GM18517 (cell line): ENCODE measurements around the gene SYT7.

Experiments
- ATAC-seq: cut with Tn5 transposase; IDR thresholded peaks from one replicate; pipeline ENCODE4 v1.9.1; 2021; ENCODE audit warnings: mild to moderate bottlenecking, moderate library complexity; ENCODE audit not compliant: unreplicated experiment

The SYT7 gene

DNA sequence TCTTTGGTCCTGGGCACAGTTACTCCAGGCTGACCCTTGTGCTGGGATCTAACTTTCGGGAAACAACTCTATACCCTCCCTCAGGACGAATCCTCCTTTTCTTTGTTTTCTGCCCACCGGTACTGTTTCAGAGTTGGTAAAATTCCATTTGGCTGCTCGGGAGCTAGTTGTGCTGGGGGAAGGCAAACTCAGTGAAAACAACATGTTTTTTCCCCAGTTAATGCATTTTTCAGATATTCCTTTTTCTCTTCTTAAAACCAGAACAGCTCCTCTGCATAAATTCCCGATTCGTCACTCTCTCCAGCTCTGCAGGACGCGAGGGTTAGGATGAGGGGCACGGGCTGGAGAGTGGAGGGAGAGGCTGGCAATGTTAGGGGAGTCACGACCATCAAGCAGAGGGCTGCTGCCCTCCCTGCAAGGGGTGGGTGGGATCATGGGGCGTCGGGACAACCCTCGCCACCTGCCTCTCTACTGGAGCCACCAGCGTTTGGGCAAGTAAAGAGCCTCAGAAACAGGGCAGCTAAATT is 41.0 kb downstream of the SYT7 start:
- no peak for ATAC-seq

GRCh38 chr11:61539006-61539405 is 41.9 kb downstream of the SYT7 start:
- ATAC-seq = no peak

DNA sequence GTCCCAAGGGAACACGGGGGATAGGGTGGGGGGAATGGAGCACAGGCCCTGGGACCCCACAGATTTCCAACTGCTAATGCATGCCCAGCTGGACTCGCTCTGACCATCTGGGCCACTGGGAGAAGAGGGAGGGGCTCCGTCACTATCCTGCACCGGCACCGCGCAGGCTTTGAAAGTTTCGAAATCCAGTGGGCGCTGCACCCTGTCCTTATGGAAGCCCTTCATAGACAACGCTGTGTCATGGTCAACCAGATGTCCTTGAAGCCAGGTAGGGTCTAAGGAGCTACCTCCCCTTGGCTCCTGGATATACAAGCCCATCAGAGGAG is 42.3 kb downstream of the SYT7 start:
- ATAC-seq = no peak

DNA sequence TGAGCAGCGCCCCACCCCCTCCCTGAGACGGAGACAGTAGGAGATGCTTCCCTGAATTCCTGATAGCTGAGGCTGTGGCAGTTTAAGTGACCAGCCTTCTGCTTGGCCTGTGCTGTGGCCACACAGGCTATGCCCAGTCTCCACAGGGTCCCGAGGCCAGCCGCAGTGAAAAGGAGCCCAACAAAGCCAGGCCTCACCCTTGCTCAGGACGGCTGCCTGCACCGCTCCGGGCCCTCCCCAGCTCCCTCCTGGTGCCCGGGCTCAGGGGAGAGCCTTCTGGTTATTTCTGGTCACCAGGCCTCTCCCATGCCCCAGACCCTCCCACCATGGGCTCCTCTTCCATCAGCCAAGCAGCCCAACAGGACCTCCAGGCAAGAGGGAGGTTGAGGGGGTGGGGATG is 43.5 kb downstream of the SYT7 start:
- no peak for ATAC-seq

DNA sequence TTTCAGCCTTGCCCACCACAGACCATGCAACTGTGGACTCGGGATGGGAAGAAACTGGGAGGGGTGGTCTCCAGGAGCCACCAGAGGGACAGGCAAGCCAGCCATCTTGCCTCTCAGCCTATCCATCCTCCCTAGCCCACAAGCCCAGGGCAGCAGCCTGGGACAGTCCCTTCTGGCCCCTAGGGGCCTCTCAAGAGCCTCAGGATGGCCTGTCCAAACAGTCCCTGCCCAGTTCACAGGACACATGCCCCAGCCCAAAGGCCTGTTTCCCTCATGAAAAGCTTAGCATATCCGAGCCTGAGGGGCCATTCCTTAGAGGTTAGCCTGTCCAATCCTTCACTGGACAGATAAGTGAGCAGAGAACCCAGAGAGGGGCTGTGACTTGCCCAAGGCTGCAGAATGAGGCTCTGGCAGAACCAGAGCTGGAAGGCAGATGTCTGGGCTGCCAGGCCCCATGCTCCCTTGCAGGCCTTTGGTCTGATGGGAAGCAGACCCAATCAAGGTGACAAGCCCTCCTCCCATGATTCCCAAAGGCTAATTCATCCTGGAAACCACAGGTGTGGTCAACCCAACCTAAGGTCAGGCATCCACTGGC is 44.1 kb downstream of the SYT7 start:
- ATAC-seq = no peak

- ATAC-seq = no peak
Observed at GRCh38 chr11:61535998-61536675, 44.7 kb downstream of the SYT7 start.

- ATAC-seq = no peak
Observed at GRCh38 chr11:61534933-61535839, 45.7 kb downstream of the SYT7 start.

DNA sequence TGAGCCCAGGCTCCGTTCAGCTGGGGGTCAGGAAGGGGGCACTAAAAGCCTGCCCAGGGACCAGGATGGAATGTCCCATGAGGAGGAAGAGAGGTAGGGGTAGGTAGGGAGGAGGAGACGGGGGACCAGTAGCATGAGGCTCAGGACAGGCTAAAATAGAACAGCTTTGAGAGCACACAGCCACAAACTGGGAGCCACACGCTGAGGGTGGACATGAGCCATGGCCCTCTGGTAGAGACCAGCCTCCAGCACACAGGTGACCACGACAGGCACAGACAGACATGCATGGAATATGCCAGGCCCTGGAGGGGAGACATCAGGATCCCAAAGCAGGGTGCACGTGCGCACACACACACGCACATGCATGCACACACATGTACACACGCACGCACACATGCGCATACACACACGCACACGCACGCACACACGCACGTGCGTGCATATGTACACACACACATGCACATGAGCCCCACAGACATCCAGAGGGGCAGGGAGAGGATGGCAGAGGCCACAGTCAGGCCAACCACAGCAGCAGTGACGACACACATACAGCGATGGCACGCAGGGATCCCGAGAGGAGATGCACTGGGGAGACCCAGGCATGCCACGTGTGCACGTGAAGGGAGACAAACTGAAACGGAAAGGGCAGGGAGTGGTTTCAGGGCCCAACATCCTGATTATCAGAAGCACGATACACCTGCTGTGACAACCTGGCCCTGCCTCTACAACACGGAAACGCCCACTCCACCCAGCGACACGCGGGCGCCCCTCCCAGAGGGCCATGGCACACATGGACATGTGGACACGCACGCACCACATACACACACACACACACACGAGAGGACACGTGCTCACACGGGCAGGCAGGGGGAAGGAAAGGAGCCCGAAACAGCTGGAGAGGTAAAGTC is 46.6 kb downstream of the SYT7 start:
- no peak for ATAC-seq

DNA sequence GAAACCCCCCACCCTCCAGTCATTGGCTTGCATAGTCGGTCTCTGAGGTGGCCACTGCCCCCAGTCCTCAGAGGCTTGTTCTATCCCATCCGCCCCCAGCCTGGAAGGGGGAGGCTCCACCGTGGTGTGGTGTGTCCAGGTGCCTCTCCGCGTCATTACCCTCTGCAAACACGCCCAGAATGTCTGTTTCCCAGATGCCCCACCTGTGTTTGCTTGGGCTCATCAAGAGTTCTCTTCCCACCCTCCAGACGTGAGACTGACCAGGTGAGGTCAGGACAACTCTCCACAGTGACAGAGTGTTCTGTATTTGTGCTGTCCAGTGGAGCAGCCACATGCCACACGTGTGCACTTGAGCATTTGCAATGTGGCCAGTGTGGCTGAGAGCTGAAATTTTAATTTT is 47.5 kb downstream of the SYT7 start:
- no peak for ATAC-seq

DNA sequence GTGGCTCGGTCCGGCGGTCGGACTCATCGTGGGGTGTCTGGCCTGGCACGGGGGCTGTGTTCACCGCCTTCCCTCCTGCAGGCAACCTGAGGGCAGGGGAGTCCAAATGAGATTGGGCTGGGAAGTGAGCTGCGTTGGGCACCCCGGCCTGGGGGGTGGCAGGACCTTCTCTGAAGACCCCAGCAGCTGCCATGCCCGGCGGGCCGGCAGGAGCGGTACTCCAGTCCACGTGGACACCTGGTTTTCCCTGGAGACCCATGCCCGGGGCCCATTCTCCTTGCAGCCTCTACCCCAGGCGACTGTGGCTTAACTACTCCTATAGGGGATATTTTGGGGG is 47.9 kb downstream of the SYT7 start:
- no peak for ATAC-seq

- no peak for ATAC-seq
Observed at GRCh38 chr11:61532134-61533038, 48.5 kb downstream of the SYT7 start.

DNA sequence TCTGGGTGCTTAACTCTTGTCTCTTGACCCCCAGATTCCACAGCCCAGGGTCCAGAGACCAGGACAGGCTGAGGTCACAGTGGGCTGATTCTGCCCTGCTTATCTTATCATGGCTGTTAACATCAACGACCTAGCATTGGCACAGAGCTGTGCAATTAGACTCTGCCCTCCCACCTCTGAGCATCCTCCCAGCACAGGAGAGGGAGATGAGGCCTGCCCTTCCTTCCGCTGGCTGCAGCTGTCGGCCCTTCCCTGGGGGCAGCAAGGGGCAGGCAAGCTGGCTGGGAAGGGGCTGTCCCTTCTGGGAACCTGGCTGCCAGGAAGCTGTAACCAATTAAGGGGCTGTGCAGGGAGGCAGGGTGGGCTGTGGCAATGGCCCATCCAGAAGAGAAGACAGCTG is 49.8 kb downstream of the SYT7 start:
- ATAC-seq = no peak

- ATAC-seq = no peak
Observed at GRCh38 chr11:61529537-61530225, 51.2 kb downstream of the SYT7 start.

DNA sequence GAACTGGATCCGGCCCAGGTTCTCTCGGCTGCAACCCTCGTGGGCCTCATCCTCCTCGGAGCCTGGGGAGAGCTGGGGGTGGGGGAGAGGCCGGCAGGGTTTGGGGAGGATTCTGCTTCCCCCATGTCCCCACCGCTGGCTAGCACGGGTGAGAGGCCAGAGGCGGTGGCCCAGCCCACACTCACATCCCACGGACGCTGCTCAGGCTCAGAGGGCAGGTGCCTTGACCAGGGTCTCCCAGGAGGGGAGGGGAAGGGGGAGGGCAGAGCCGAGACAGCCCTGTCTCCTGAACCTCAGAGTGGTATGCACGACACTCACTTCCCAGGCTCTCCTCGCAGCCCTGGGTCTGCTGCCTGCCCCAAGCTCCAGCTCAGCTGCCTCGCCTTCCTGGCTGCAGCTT is 52.8 kb downstream of the SYT7 start:
- no peak for ATAC-seq

- ATAC-seq = no peak
Observed at GRCh38 chr11:61526956-61527731, 53.7 kb downstream of the SYT7 start.

- ATAC-seq = no peak
Observed at GRCh38 chr11:61526229-61526628, 54.6 kb downstream of the SYT7 start.

DNA sequence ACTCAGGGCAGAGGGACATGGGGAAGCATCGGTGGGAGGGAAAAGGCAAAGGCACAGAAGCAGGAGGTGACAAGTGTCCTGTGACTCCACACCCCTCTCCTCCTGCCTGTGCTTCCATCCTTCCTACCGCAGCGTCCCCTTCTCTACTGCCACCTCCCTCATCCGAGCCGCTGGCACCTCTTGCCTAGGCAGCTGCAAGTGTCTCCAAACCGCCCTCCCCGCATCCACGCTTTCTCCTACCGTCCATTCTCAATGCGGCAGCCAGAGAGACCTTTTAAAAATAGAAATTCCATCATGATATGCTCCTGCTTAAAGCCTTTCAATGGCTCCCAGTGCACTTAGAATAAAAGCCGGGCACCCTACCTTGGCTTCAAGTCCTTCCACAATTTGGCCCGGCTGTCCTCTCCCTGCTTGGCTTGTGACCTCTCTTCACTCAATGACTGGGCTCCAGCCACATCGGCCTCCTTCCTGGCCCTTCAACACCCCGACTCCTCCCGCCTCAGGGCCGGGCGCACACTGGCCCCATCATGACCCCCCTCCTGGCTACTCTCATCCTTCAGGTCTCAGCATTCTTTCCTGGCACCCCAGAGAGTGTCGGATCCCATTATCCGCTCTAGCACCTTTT is 55.8 kb downstream of the SYT7 start:
- ATAC-seq = no peak

DNA sequence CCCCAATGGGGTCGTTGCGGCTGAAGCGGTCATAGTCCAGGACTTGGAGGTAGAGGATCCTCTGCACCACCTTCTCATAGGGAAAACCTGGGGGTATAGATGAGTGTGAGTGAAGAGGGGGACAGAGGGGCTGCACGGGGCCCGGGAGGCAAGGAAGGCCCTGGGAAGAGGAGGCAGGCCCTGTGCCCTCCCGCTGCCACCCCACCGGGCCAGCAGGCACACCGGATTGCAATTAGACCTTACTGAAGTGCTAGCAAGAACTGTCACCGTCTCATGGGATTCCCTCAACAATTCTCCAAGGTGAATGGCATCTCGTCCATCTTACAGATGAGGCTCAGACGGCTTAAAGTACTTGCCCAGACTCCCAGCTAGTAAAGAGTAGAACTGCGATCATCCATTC is 56.4 kb downstream of the SYT7 start:
- ATAC-seq = no peak
